ENCODE data around the gene RNU1-3. TPM values are rescaled to one million over a fixed set of nuclear protein-coding genes. Genes with fewer than 3 reads are reported as not detected.
"Not testable (repeated sequence)": the region's sequence is repeated elsewhere in the genome, so short reads cannot be mapped to it uniquely, and the experiment has no call there.

The RNU1-3 gene
- total and polyA plus RNA-seq, 4 donors = under 0.01 to 16.7 (median under 0.01) TPM; not detected in 1

DNA sequence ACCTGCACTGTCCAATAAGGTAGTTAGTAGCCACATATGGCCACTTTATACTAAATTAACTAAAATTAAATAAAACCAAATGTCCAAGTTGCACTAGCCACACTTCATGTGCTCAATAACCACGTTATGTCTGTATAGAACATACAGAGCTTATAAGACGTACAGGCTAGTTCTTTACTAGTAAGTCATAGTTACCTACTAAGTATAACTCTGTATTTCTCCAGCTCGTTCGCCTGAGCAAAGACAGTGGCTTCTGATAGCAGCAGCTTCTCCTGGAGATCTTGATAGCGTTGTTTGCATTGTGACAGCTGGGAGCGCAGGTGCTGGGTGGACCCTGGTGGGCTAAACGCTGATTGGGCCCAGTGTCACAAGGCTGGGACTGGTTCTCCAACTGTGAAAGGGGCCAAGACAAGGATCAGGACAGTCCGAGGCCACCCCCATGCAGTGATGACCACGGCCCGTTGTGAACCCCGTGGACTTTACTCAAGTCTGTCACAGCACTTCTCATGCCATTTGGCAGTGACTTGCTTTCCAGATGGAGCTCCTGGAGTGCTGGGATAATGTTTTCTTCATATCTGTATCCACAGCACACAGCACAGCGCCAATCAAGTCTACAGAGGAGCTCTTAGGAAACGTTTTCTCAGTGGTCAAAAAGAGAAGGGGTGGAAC, 20.5 kb upstream of the RNU1-3 start:
- H3K4me3 ChIP-seq (ENCODE audit: low read depth in 1 of 3, low read length in 3 of 3); H3K9ac ChIP-seq (ENCODE audit: low read depth in 1 of 2, low read length in 2 of 2); H3K4me1 ChIP-seq (ENCODE audit: control insufficient read depth in 4 of 4, insufficient read depth in 4 of 4, low read length in 3 of 4); H3K27ac ChIP-seq (ENCODE audit: low read depth in 1 of 2, low read length in 2 of 2); H3K36me3 ChIP-seq (ENCODE audit: control insufficient read depth in 4 of 4, insufficient read depth in 3 of 4, low read depth in 1 of 4, low read length in 3 of 4); H3K27me3 ChIP-seq (ENCODE audit: control insufficient read depth in 4 of 4, insufficient read depth in 4 of 4, low read length in 3 of 4); H3K9me3 ChIP-seq (ENCODE audit: control insufficient read depth in 4 of 4, low read length in 3 of 4): not testable (repeated sequence)
- peak; percentile 19 for DNase-seq (ENCODE audit: low spot score)
- WGBS = 54% methylated on average over 13 of the region's 13 CpGs
- peak in 1 of 2 donors; percentile 74 for TF ChIP-seq RXRA (IDR thresholded peaks at IDR 0.05)
- peak; percentile 28 for TF ChIP-seq HNF4G (IDR thresholded peaks at IDR 0.05)
- TF ChIP-seq HNF4A (conservative IDR thresholded peaks at IDR 0.05) = peak; percentile 20 to 63

DNA sequence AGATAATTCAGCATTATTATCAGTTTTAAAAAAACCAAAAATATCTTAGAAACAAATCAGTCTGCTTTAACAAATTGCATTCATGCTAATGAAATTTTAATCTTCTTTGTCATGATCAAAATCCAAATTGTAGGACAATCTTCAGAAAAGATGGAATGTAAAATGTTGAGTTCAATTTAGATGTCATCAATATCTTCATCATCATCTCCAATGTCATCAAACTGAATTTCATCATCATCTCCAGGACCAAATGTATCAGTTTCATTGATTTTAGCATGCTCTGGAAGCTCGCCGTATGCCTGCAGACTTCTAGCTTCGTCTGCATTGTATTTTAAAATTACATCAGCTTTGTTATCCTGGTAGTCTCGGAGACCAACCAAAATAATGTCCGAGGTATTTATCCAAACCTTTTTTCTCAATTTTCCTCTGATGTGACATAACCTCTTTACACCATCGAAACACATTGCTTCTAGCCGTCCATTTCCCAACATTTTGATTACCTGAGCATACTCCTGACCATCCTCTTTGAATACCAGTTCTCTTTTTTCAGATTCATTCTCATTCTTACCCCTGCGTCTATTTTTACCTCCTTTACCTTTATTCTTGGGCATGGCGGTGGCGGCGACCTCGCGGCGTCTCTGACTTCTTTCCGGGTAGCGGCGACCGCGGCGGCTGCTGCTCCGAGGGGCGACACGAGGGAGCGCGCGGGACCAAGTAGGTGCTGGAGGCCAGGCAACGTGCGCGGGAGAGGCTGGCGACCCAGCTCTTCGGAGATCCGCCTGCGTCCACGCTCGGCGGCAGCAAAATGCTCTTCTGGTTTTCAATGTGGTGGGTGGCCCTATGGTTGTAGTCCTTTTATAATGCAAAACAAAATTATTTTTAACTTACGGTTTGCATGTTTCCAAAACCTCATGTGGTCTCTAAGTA, 19.0 kb upstream of the RNU1-3 start:
- H3K27ac ChIP-seq (ENCODE audit: low read depth in 1 of 2, low read length in 2 of 2); H3K4me1 ChIP-seq (ENCODE audit: control insufficient read depth in 4 of 4, insufficient read depth in 4 of 4, low read length in 3 of 4); H3K27me3 ChIP-seq (ENCODE audit: control insufficient read depth in 4 of 4, insufficient read depth in 4 of 4, low read length in 3 of 4); H3K36me3 ChIP-seq (ENCODE audit: control insufficient read depth in 4 of 4, insufficient read depth in 3 of 4, low read depth in 1 of 4, low read length in 3 of 4); H3K4me3 ChIP-seq (ENCODE audit: low read depth in 1 of 3, low read length in 3 of 3); H3K9me3 ChIP-seq (ENCODE audit: control insufficient read depth in 4 of 4, low read length in 3 of 4); H3K9ac ChIP-seq (ENCODE audit: low read depth in 1 of 2, low read length in 2 of 2): not testable (repeated sequence)
- WGBS = 60% methylated on average over 31 of the region's 37 CpGs
- DNase-seq (ENCODE audit: low spot score) = peak; percentile 10

DNA sequence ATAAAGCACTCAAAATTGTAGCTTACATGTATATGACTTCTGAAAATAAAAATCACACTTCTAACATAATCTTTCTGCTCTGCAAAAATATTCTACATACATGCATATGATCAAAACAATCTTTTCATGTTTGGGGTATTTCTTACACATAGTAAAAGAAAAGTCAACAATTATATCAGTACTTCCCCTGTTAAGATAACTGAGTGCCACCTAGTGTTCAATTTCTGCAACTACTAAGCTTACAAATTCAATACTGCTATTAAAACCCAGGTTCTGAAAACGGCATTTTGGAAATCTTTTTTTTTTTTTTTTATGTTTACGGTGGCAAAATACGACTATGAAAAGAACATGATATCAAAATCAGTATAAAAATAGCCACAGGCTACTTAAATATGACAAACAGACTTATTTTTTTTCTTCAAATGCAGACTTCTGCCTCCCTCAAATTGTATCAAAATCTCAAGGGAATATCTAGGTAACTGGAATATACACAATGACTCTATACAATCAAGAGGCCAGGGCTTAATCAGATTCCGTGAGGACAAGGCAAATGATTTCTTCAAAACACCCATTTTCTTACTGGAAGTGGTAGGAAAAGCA, 18.1 kb upstream of the RNU1-3 start:
- not testable (repeated sequence) for H3K4me3 ChIP-seq (ENCODE audit: low read depth in 1 of 3, low read length in 3 of 3); H3K27me3 ChIP-seq (ENCODE audit: control insufficient read depth in 4 of 4, insufficient read depth in 4 of 4, low read length in 3 of 4); H3K9me3 ChIP-seq (ENCODE audit: control insufficient read depth in 4 of 4, low read length in 3 of 4); DNase-seq (ENCODE audit: low spot score); H3K9ac ChIP-seq (ENCODE audit: low read depth in 1 of 2, low read length in 2 of 2); H3K27ac ChIP-seq (ENCODE audit: low read depth in 1 of 2, low read length in 2 of 2); H3K36me3 ChIP-seq (ENCODE audit: control insufficient read depth in 4 of 4, insufficient read depth in 3 of 4, low read depth in 1 of 4, low read length in 3 of 4); H3K4me1 ChIP-seq (ENCODE audit: control insufficient read depth in 4 of 4, insufficient read depth in 4 of 4, low read length in 3 of 4)
- WGBS = 0% methylated on average over 3 of the region's 4 CpGs
- TF ChIP-seq, protein P1, sequence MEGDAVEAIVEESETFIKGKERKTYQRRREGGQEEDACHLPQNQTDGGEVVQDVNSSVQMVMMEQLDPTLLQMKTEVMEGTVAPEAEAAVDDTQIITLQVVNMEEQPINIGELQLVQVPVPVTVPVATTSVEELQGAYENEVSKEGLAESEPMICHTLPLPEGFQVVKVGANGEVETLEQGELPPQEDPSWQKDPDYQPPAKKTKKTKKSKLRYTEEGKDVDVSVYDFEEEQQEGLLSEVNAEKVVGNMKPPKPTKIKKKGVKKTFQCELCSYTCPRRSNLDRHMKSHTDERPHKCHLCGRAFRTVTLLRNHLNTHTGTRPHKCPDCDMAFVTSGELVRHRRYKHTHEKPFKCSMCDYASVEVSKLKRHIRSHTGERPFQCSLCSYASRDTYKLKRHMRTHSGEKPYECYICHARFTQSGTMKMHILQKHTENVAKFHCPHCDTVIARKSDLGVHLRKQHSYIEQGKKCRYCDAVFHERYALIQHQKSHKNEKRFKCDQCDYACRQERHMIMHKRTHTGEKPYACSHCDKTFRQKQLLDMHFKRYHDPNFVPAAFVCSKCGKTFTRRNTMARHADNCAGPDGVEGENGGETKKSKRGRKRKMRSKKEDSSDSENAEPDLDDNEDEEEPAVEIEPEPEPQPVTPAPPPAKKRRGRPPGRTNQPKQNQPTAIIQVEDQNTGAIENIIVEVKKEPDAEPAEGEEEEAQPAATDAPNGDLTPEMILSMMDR (IDR thresholded peaks at IDR 0.05; ENCODE audit: low read depth, low read length, missing input control) = peak; percentile 16
- peak; percentile 47 to 50 for TF ChIP-seq RAD21 (IDR thresholded peaks at IDR 0.05)

DNA sequence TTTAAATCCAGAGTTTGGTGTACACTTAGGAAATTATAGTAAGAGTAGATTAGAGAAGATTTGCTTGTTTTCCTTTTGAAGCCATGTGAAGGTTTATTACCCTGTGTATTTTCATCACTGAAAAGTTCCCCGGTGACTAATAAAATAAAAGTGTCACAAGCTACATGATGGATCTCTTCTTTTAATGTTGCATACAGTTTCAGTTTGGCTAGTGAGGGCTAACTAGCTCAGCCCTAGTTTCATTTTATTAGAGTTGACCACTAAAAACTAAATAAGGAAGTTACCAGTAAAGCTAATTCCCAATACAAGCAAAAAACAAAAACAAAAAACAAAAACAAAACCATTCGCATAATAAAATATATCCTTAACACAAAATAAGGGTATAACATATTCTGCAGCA, 17.4 kb upstream of the RNU1-3 start:
- H3K9me3 ChIP-seq (ENCODE audit: control insufficient read depth in 4 of 4, low read length in 3 of 4); DNase-seq (ENCODE audit: low spot score); H3K27ac ChIP-seq (ENCODE audit: low read depth in 1 of 2, low read length in 2 of 2); H3K36me3 ChIP-seq (ENCODE audit: control insufficient read depth in 4 of 4, insufficient read depth in 3 of 4, low read depth in 1 of 4, low read length in 3 of 4); H3K4me3 ChIP-seq (ENCODE audit: low read depth in 1 of 3, low read length in 3 of 3); H3K27me3 ChIP-seq (ENCODE audit: control insufficient read depth in 4 of 4, insufficient read depth in 4 of 4, low read length in 3 of 4); H3K9ac ChIP-seq (ENCODE audit: low read depth in 1 of 2, low read length in 2 of 2); H3K4me1 ChIP-seq (ENCODE audit: control insufficient read depth in 4 of 4, insufficient read depth in 4 of 4, low read length in 3 of 4): not testable (repeated sequence)
- WGBS = 70% methylated on average over 1 of the region's 2 CpGs

DNA sequence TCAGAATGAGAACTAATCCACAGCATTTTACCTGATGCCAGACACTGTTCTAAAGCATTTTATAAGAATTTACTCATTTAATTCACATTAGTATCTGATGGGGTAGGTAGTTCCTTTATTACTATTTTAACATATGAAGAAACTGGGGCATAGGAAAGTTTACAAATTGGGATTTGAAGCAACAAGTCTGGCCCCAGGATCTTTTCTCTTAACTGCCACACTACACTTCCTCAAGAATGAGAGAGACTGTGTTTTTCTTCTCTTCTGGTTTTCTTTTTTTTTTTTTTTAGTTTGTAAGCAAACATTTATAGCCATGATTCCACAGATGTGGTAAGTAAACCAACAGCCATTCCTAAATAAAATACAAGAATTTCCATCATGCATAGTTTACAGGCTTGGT, 16.1 kb upstream of the RNU1-3 start:
- H3K27me3 ChIP-seq (ENCODE audit: control insufficient read depth in 4 of 4, insufficient read depth in 4 of 4, low read length in 3 of 4); H3K36me3 ChIP-seq (ENCODE audit: control insufficient read depth in 4 of 4, insufficient read depth in 3 of 4, low read depth in 1 of 4, low read length in 3 of 4); H3K9ac ChIP-seq (ENCODE audit: low read depth in 1 of 2, low read length in 2 of 2); H3K4me3 ChIP-seq (ENCODE audit: low read depth in 1 of 3, low read length in 3 of 3); H3K4me1 ChIP-seq (ENCODE audit: control insufficient read depth in 4 of 4, insufficient read depth in 4 of 4, low read length in 3 of 4); H3K27ac ChIP-seq (ENCODE audit: low read depth in 1 of 2, low read length in 2 of 2); H3K9me3 ChIP-seq (ENCODE audit: control insufficient read depth in 4 of 4, low read length in 3 of 4); DNase-seq (ENCODE audit: low spot score): not testable (repeated sequence)

DNA sequence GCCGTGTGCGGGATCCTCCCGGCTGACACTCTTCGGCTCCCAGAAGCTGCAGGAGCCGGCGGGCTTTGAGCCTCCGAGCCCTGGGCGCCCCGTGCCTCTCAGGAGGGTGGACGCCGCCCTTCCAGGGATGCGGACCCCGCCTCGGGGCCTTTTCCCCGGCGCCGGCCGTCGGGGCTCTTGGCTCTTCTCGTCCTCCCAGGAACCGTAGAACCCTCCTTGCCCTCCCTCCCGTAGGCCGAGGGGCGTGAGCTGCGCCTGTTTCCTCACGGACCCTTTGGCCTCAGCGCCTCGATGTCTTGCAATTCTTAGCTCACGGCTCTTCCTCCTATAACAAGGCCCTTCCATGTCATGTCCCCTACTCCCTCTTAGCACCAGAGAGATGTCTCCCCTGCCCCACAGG, 13.6 kb upstream of the RNU1-3 start:
- not testable (repeated sequence) for H3K27ac ChIP-seq (ENCODE audit: low read depth in 1 of 2, low read length in 2 of 2); H3K4me1 ChIP-seq (ENCODE audit: control insufficient read depth in 4 of 4, insufficient read depth in 4 of 4, low read length in 3 of 4); H3K27me3 ChIP-seq (ENCODE audit: control insufficient read depth in 4 of 4, insufficient read depth in 4 of 4, low read length in 3 of 4); H3K36me3 ChIP-seq (ENCODE audit: control insufficient read depth in 4 of 4, insufficient read depth in 3 of 4, low read depth in 1 of 4, low read length in 3 of 4); H3K4me3 ChIP-seq (ENCODE audit: low read depth in 1 of 3, low read length in 3 of 3); H3K9me3 ChIP-seq (ENCODE audit: control insufficient read depth in 4 of 4, low read length in 3 of 4); H3K9ac ChIP-seq (ENCODE audit: low read depth in 1 of 2, low read length in 2 of 2)
- 45% methylated on average over 18 of the region's 29 CpGs for WGBS
- peak; percentile 30 for DNase-seq (ENCODE audit: low spot score)

Data from liver (tissue), 9 donors.